Panc1 (cell line): ENCODE data around the gene ARPIN.

Experiments
- CTCF ChIP-seq: fragments of 450-650 bp; IDR thresholded peaks from 2 replicates; pipeline ENCODE4 v1.5.1; 2017; ENCODE audit warnings: mild to moderate bottlenecking
- POLR2AphosphoS5 ChIP-seq: IDR thresholded peaks from 2 replicates; pipeline ENCODE4 v1.6.1; 2012; ENCODE audit warnings: mild to moderate bottlenecking, low read depth, low read length, moderate library complexity
- REST ChIP-seq, 2 experiments: IDR thresholded peaks; 2 replicates each; pipeline ENCODE4 v1.6.1; 2011 to 2012; ENCODE audit warnings: low read depth in 2 of 2, control low read depth in 1 of 2, low read length in 1 of 2, mild to moderate bottlenecking in 1 of 2, moderate library complexity in 1 of 2; ENCODE audit not compliant: insufficient read depth in 1 of 2
- SIN3A ChIP-seq: IDR thresholded peaks from 2 replicates; pipeline ENCODE4 v1.6.1; 2012; ENCODE audit warnings: low read depth, mild to moderate bottlenecking, low read length, moderate library complexity, borderline replicate concordance; ENCODE audit not compliant: insufficient read depth
- TCF7L2 ChIP-seq: IDR thresholded peaks from 2 replicates; pipeline ENCODE4 v1.6.1; 2011; ENCODE audit warnings: mild to moderate bottlenecking, low read depth, low read length, inconsistent platforms

- TF ChIP-seq CTCF (no peak), POLR2AphosphoS5 (no peak), REST (IDR thresholded peaks at IDR 0.05; ENCODE audit: insufficient read depth in 1 of 2, low read depth in 2 of 2, low read length in 1 of 2) (no peak), TCF7L2 (no peak), SIN3A (no peak)
Measured at GRCh38 chr15:89876396-89877082, 36.2 kb downstream of the ARPIN start.
